HCT116 (cell line): ENCODE data around the gene KLHDC9. TPM values are rescaled to one million over a fixed set of nuclear protein-coding genes. Genes with fewer than 3 reads are reported as not detected.

Experiments
- ATAC-seq: fragments of 200-7000 bp; cut with Tn5 transposase; 2 replicates; pipeline ENCODE4 v1.9.1; 2020; ENCODE audit warnings: mild to moderate bottlenecking, moderate library complexity
- BruUV-seq: library from RNA; stranded (reverse); fragments of 400-500 nt; replicated peaks from 2 replicates; lab custom pipeline; 2021; lab: Mats Ljungman, UMichigan
- CTCF ChIA-PET: fragments of 300-600 bp; sonication (Branson Sonifier 250); formaldehyde crosslinking; loops from one replicate; lab custom pipeline; 2021; ENCODE audit warnings: antibody characterized with exemption; lab: Charles Lee
- POLR2A ChIA-PET: fragments of 300-600, 350-600 bp; sonication (Branson Sonifier 250); formaldehyde crosslinking; loops from one replicate; lab custom pipeline; 2021; ENCODE audit warnings: antibody characterized with exemption; lab: Charles Lee
- RAD21 ChIA-PET, 2 experiments: fragments of 300-600 bp; sonication (Branson Sonifier 250); formaldehyde crosslinking; loops; one replicate each; lab custom pipeline; 2023; ENCODE audit warnings: low total read pairs in 2 of 2; ENCODE audit not compliant: uncharacterized antibody in 2 of 2, unreplicated experiment in 2 of 2, low non-redundant PET in 1 of 2; lab: Charles Lee
- DNase-seq: peaks from one replicate; pipeline ENCODE4 v3.0.0-alpha.2; 2010; ENCODE audit warnings: low read depth, low spot score
- H2AFZ ChIP-seq: fragments of 200-600 bp; shearing (Covaris generic), sonication (generic); 2 replicates; pipeline ENCODE4 v1.6.1; 2017; ENCODE audit warnings: low read depth, mixed run types, mixed read lengths, antibody characterized with exemption, low read length; ENCODE audit not compliant: poor library complexity, severe bottlenecking
- H3K27ac ChIP-seq: 2 replicates; pipeline ENCODE4 v1.5.1; 2012; ENCODE audit warnings: low read depth, low read length
- H3K27me3 ChIP-seq: fragments of 200-600 bp; sonication (generic); 2 replicates; pipeline ENCODE4 v1.6.1; 2016; ENCODE audit warnings: mixed run types, low read length, mixed read lengths; ENCODE audit not compliant: insufficient read depth
- H3K36me3 ChIP-seq, 2 experiments: fragments of 200-500 bp in 1 of 2; fragments of 200-600 bp in 1 of 2; sonication (Bioruptor generic) in 1 of 2; sonication (generic) in 1 of 2; 2 replicates each; pipeline versions ENCODE4 v1.5.1 to v1.6.1; 2014 to 2016; ENCODE audit warnings: low read length in 2 of 2, inconsistent platforms in 1 of 2, mixed read lengths in 1 of 2, mixed run types in 1 of 2; ENCODE audit not compliant: insufficient read depth in 2 of 2, control insufficient read depth in 1 of 2
- H3K4me1 ChIP-seq, 2 experiments: fragments of 200-600 bp in 1 of 2; sonication (generic) in 1 of 2; 2 replicates each; pipeline versions ENCODE4 v1.5.1 to v1.6.1; 2012 to 2017; ENCODE audit warnings: low read length in 2 of 2, inconsistent platforms in 1 of 2, mild to moderate bottlenecking in 1 of 2, mixed read lengths in 1 of 2, mixed run types in 1 of 2, moderate library complexity in 1 of 2; ENCODE audit not compliant: insufficient read depth in 2 of 2, control insufficient read depth in 1 of 2
- H3K4me2 ChIP-seq: fragments of 200-600 bp; sonication (generic); 2 replicates; pipeline ENCODE4 v1.6.1; 2017; ENCODE audit warnings: mixed run types, low read length, mixed read lengths
- H3K4me3 ChIP-seq, 2 experiments: fragments of 200-600 bp in 1 of 2; sonication (generic) in 1 of 2; replicated peaks in 1 of 2; 2 replicates each; pipeline ENCODE4 v1.5.1; 2011 to 2016; ENCODE audit warnings: low read length in 2 of 2, control low read depth in 1 of 2, low read depth in 1 of 2, mild to moderate bottlenecking in 1 of 2, mixed read lengths in 1 of 2, mixed run types in 1 of 2
- H3K79me2 ChIP-seq: fragments of 200-600 bp; sonication (generic); 2 replicates; pipeline ENCODE4 v1.6.1; 2017; ENCODE audit warnings: mild to moderate bottlenecking, mixed run types, low read length, moderate library complexity, mixed read lengths; ENCODE audit not compliant: insufficient read depth
- H3K9ac ChIP-seq: fragments of 200-600 bp; sonication (generic); 2 replicates; pipeline ENCODE4 v1.6.1; 2016; ENCODE audit warnings: low read length, mixed read lengths
- H3K9me2 ChIP-seq: fragments of 200-600 bp; sonication (generic), shearing (Covaris generic); 2 replicates; pipeline ENCODE4 v1.6.1; 2017; ENCODE audit warnings: mixed run types, mild to moderate bottlenecking, moderate library complexity; ENCODE audit not compliant: insufficient read depth
- H3K9me3 ChIP-seq, 2 experiments: fragments of 200-500 bp in 1 of 2; fragments of 200-600 bp in 1 of 2; sonication (Bioruptor generic) in 1 of 2; sonication (generic) in 1 of 2; 2 replicates each; pipeline ENCODE4 v1.6.1; 2014 to 2017; ENCODE audit warnings: low read length in 2 of 2, mixed read lengths in 2 of 2, inconsistent platforms in 1 of 2, low read depth in 1 of 2, mild to moderate bottlenecking in 1 of 2, mixed run types in 1 of 2, moderate library complexity in 1 of 2; ENCODE audit not compliant: control insufficient read depth in 1 of 2, insufficient read depth in 1 of 2
- H4K20me1 ChIP-seq: fragments of 200-600 bp; sonication (generic), shearing (Covaris generic); 2 replicates; pipeline ENCODE4 v1.6.1; 2017; ENCODE audit warnings: mixed run types, mild to moderate bottlenecking, moderate library complexity; ENCODE audit not compliant: insufficient read depth
- ELF1 ChIP-seq: IDR thresholded peaks from 2 replicates; pipeline ENCODE4 v1.6.1; 2012; ENCODE audit warnings: low read depth, borderline replicate concordance
- EZH2 ChIP-seq: fragments of 200-600 bp; sonication (generic); IDR thresholded peaks from 2 replicates; pipeline ENCODE4 v1.6.1; 2017; ENCODE audit warnings: antibody characterized with exemption, mixed run types
- EZH2phosphoT487 ChIP-seq: fragments of 200-600 bp; IDR thresholded peaks from 2 replicates; pipeline ENCODE4 v1.6.1; 2018; ENCODE audit warnings: antibody characterized with exemption, borderline replicate concordance
- FOSL1 ChIP-seq: IDR thresholded peaks from 2 replicates; pipeline ENCODE4 v1.6.1; 2012; ENCODE audit warnings: low read depth
- JUND ChIP-seq: IDR thresholded peaks from 2 replicates; pipeline ENCODE4 v1.6.1; 2012
- POLR2A ChIP-seq: IDR thresholded peaks from 2 replicates; pipeline ENCODE4 v1.7.0; 2011; ENCODE audit warnings: borderline replicate concordance; ENCODE audit not compliant: insufficient read depth, insufficient read length; ENCODE audit errors: extremely low read depth
- SIN3A ChIP-seq: IDR thresholded peaks from 2 replicates; pipeline ENCODE4 v1.6.1; 2012; ENCODE audit warnings: low read depth
- SP1 ChIP-seq: IDR thresholded peaks from 2 replicates; pipeline ENCODE4 v1.6.1; 2012; ENCODE audit warnings: low read depth
- TCF7L2 ChIP-seq: IDR thresholded peaks from 2 replicates; pipeline ENCODE4 v1.7.0; 2011; ENCODE audit warnings: borderline replicate concordance, inconsistent platforms; ENCODE audit not compliant: insufficient read depth, insufficient read length; ENCODE audit errors: extremely low read depth
- YY1 ChIP-seq: IDR thresholded peaks from 2 replicates; pipeline ENCODE4 v1.6.1; 2011; ENCODE audit warnings: low read length, low read depth, moderate library complexity, mild to moderate bottlenecking; ENCODE audit not compliant: insufficient replicate concordance; ENCODE audit errors: extremely low read depth
- ZFX ChIP-seq: fragments of 450-650 bp; IDR thresholded peaks from 2 replicates; pipeline ENCODE4 v1.6.1; 2017
- ZNF274 ChIP-seq: fragments of 200-500 bp; sonication (Bioruptor generic); IDR thresholded peaks from 2 replicates; pipeline ENCODE4 v1.6.1; 2014; ENCODE audit warnings: mild to moderate bottlenecking, low read depth, low read length, inconsistent platforms
- intact Hi-C: fragments of 100-400 bp; cut with micrococcal nuclease; formaldehyde crosslinking; loops from 2 replicates; pipeline ENCODE4 v1.10.0; 2022
- total RNA-seq: library from RNA; stranded (reverse); gene quantifications from one replicate; pipeline ENCODE4 v1.2.1, GENCODE V29; 2021; ENCODE audit not compliant: unreplicated experiment
- TF ChIP-seq, protein P1 (sequence below), 3 experiments: fragments of 200-600 bp in 1 of 3; sonication (generic) in 1 of 3; IDR thresholded peaks in 2 of 3; conservative IDR thresholded peaks in 1 of 3; 2 replicates each; pipeline ENCODE4 v1.5.1; 2012 to 2017; ENCODE audit warnings: low read depth in 2 of 3, low read length in 2 of 3, antibody characterized with exemption in 1 of 3, borderline replicate concordance in 1 of 3, control low read depth in 1 of 3, mild to moderate bottlenecking in 1 of 3, mixed read lengths in 1 of 3, mixed run types in 1 of 3, moderate library complexity in 1 of 3; ENCODE audit not compliant: insufficient read depth in 1 of 3
- TF ChIP-seq, protein P2 (sequence below): IDR thresholded peaks from 2 replicates; pipeline ENCODE4 v1.6.1; 2011; ENCODE audit warnings: mild to moderate bottlenecking, low read length, moderate library complexity; ENCODE audit not compliant: insufficient replicate concordance; ENCODE audit errors: extremely low read depth
- TF ChIP-seq, protein P3 (sequence below): IDR thresholded peaks from 2 replicates; pipeline ENCODE4 v1.6.1; 2012

Gene KLHDC9
- total RNA-seq, 1 experiment from 2014 or later = 1.4 TPM

DNA sequence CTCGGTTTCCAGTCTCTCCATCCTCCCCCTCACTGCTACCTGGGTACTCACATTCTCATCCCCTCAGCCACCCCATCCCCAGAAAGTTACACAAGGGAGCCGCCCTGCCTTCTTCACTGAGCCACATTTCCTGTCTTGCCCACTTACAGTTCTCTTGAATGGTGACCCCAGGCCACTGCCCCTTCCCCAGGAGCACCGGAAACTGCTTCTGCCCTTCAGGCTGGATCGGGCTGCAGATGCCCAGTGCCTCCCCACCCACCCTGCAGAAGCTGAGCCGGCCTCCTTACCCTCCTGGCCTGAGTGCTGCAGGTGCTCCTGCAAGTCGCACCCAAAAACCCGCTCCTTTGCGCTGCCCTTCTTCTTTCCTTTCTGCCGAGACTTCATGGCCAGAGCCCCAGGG lies 28.9 kb upstream of the KLHDC9 start:
- DNase-seq (no peak), ATAC-seq (no peak)
- BruUV-seq = no TSS peak
- Histone ChIP-seq H3K79me2 (no peaks in the 10 kb centered on the region), H3K4me1 (peaks cover 0 to 29% of the 10 kb centered on the region in 2 experiments; a peak in 2 of 4 replicates), H3K27ac (no peak overlapping the region), H3K27me3 (no peaks in the 10 kb centered on the region), H3K4me3 (no peak overlapping the region), H4K20me1 (no peaks in the 10 kb centered on the region), H3K9ac (no peak overlapping the region), H3K9me3 (no peaks in the 10 kb centered on the region), H3K9me2 (no peaks in the 10 kb centered on the region), H2AFZ (no peak overlapping the region), H3K36me3 (no peaks in the 10 kb centered on the region), H3K4me2 (no peak overlapping the region)
- ChIA-PET CTCF (no interaction called here), POLR2A (no interaction called here), RAD21 (no interaction called here)
- TF ChIP-seq POLR2A (no peak), ZFX (no peak), YY1 (no peak), EZH2phosphoT487 (no peak), JUND (no peak), ZNF274 (no peak), FOSL1 (no peak), TCF7L2 (no peak), SIN3A (no peak), EZH2 (no peak), ELF1 (no peak), SP1 (no peak)
- TF ChIP-seq, protein P1, sequence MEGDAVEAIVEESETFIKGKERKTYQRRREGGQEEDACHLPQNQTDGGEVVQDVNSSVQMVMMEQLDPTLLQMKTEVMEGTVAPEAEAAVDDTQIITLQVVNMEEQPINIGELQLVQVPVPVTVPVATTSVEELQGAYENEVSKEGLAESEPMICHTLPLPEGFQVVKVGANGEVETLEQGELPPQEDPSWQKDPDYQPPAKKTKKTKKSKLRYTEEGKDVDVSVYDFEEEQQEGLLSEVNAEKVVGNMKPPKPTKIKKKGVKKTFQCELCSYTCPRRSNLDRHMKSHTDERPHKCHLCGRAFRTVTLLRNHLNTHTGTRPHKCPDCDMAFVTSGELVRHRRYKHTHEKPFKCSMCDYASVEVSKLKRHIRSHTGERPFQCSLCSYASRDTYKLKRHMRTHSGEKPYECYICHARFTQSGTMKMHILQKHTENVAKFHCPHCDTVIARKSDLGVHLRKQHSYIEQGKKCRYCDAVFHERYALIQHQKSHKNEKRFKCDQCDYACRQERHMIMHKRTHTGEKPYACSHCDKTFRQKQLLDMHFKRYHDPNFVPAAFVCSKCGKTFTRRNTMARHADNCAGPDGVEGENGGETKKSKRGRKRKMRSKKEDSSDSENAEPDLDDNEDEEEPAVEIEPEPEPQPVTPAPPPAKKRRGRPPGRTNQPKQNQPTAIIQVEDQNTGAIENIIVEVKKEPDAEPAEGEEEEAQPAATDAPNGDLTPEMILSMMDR (IDR thresholded peaks at IDR 0.05 in 2 of 3, conservative IDR thresholded peaks at IDR 0.05 in 1 of 3; ENCODE audit: borderline replicate concordance in 1 of 3, insufficient read depth in 1 of 3, low read depth in 2 of 3, low read length in 2 of 3) = no peak
- TF ChIP-seq, protein P2, sequence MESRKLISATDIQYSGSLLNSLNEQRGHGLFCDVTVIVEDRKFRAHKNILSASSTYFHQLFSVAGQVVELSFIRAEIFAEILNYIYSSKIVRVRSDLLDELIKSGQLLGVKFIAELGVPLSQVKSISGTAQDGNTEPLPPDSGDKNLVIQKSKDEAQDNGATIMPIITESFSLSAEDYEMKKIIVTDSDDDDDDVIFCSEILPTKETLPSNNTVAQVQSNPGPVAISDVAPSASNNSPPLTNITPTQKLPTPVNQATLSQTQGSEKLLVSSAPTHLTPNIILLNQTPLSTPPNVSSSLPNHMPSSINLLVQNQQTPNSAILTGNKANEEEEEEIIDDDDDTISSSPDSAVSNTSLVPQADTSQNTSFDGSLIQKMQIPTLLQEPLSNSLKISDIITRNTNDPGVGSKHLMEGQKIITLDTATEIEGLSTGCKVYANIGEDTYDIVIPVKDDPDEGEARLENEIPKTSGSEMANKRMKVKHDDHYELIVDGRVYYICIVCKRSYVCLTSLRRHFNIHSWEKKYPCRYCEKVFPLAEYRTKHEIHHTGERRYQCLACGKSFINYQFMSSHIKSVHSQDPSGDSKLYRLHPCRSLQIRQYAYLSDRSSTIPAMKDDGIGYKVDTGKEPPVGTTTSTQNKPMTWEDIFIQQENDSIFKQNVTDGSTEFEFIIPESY = no peak
- TF ChIP-seq, protein P3, sequence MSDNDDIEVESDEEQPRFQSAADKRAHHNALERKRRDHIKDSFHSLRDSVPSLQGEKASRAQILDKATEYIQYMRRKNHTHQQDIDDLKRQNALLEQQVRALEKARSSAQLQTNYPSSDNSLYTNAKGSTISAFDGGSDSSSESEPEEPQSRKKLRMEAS = no peak
- intact Hi-C loops = no loop called here
